ENCODE results near the gene KIF26B. TPM values are rescaled to one million over a fixed set of nuclear protein-coding genes. Genes with fewer than 3 reads are reported as not detected.

KIF26B gene
- total RNA-seq, 3 donors from 2014 or later (not counting 1 experiment from before 2014, with no cell fraction given), result 0.16 to 0.96 (median 0.18) TPM

DNA sequence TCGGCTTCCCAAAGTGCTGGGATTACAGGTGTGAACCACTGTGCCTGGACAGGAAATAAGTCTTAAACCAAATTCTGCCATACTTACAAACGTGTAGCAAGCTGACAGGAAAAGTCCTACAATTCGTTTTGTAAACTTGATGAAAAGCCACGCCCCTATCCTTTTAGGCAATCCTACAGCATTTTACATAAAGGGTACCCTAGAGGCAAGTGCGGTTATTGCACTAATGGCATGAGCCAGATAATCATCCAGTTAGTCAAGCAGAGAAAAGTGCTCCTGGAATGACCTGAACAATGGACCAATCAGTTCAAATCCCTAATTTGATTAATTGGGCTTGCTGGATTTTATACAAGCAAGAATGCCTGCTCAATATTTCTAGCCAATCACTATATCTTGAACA, 338.2 kb downstream of the KIF26B start:
- H3K4me1 ChIP-seq (ENCODE audit: control insufficient read depth, insufficient read depth, low read length), result no peaks in the 10 kb centered on the region
- 63% methylated on average over 5 of the region's 5 CpGs for WGBS (ENCODE audit: insufficient coverage)
- H3K4me3 ChIP-seq (ENCODE audit: low read length), result no peak overlapping the region
- DNase-seq (no peak), ATAC-seq (no peak)
- H3K36me3 ChIP-seq (ENCODE audit: control insufficient read depth, insufficient read depth, low read length), result no peaks in the 10 kb centered on the region
- H3K9me3 ChIP-seq (ENCODE audit: control insufficient read depth, insufficient read depth, low read length), result no peaks in the 10 kb centered on the region
- no peaks in the 10 kb centered on the region for H3K9me3 Mint-ChIP-seq
- no peak overlapping the region for H3K4me3 Mint-ChIP-seq
- no peaks in the 10 kb centered on the region for H3K4me1 Mint-ChIP-seq
- H3K27me3 Mint-ChIP-seq (ENCODE audit: low read depth in 2 of 2), result peaks cover 4 to 15% of the 10 kb centered on the region in 2 donors
- intact Hi-C loops (cut with micrococcal nuclease), result no loop called here
- no peaks in the 10 kb centered on the region for H3K36me3 Mint-ChIP-seq
- H3K27ac ChIP-seq (ENCODE audit: low read length), result no peak overlapping the region
- H3K27ac Mint-ChIP-seq, result no peak overlapping the region
- H3K27me3 ChIP-seq (ENCODE audit: control insufficient read depth, insufficient read depth, low read length), result no peaks in the 10 kb centered on the region
- TF ChIP-seq, protein P1, sequence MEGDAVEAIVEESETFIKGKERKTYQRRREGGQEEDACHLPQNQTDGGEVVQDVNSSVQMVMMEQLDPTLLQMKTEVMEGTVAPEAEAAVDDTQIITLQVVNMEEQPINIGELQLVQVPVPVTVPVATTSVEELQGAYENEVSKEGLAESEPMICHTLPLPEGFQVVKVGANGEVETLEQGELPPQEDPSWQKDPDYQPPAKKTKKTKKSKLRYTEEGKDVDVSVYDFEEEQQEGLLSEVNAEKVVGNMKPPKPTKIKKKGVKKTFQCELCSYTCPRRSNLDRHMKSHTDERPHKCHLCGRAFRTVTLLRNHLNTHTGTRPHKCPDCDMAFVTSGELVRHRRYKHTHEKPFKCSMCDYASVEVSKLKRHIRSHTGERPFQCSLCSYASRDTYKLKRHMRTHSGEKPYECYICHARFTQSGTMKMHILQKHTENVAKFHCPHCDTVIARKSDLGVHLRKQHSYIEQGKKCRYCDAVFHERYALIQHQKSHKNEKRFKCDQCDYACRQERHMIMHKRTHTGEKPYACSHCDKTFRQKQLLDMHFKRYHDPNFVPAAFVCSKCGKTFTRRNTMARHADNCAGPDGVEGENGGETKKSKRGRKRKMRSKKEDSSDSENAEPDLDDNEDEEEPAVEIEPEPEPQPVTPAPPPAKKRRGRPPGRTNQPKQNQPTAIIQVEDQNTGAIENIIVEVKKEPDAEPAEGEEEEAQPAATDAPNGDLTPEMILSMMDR (IDR thresholded peaks at IDR 0.05), result no peak

DNA sequence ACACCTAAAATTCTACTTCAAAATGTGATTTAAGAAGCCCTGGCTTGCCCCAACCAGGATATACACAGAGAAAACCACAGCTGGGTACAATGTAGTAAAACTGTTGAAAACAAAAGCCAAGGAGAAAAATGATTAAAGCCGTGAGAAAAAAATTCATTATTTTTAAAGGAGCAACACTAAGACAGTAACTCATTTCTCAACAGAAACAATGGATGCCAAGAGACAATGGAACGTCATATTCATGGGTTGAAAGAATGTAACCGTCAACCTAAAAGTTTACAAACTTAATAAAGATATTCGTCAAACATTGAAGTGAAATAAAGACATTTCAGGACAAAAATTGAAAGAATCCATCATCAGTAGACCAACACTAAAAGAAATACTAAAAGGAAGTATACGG, 340.9 kb downstream of the KIF26B start:
- Histone ChIP-seq H3K9me3 (ENCODE audit: control insufficient read depth, insufficient read depth, low read length) (no peaks in the 10 kb centered on the region), H3K4me3 (ENCODE audit: low read length) (no peak overlapping the region), H3K27me3 (ENCODE audit: control insufficient read depth, insufficient read depth, low read length) (no peaks in the 10 kb centered on the region), H3K36me3 (ENCODE audit: control insufficient read depth, insufficient read depth, low read length) (no peaks in the 10 kb centered on the region), H3K4me1 (ENCODE audit: control insufficient read depth, insufficient read depth, low read length) (no peaks in the 10 kb centered on the region), H3K27ac (ENCODE audit: low read length) (no peak overlapping the region)
- Mint-ChIP-seq H3K4me3 (no peak overlapping the region), H3K27me3 (ENCODE audit: low read depth in 2 of 2) (peaks cover 4 to 15% of the 10 kb centered on the region in 2 donors), H3K36me3 (no peaks in the 10 kb centered on the region), H3K4me1 (no peaks in the 10 kb centered on the region), H3K27ac (no peak overlapping the region), H3K9me3 (no peaks in the 10 kb centered on the region)
- ATAC-seq (no peak), DNase-seq (no peak)
- TF ChIP-seq, protein P1 (IDR thresholded peaks at IDR 0.05), result no peak
- intact Hi-C loops (cut with micrococcal nuclease), result no loop called here
- WGBS (ENCODE audit: insufficient coverage), result 88% methylated on average over 1 of the region's 5 CpGs

DNA sequence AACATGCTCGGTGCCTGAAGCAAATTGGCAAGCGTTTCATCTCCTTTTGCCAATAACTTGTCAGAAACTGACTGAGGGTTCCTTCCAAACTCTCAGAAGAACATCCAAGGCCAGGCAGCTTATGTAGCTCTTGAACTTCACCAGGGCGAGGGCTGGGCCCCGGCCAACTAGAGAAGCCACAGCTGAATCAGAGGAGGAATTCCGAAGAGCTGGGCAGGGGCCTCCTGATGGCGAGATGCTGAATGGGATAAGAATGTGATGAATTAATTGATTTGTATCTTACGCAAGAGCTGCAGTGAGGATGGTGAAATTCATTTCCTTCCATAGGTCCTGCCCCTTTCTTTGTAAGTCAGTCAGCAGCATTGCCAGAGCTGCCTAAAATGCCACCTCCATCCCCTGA, 345.8 kb downstream of the KIF26B start:
- H3K4me3 Mint-ChIP-seq, result no peak overlapping the region
- intact Hi-C loops (cut with micrococcal nuclease), result no loop called here
- 83% methylated on average over 7 of the region's 7 CpGs for WGBS (ENCODE audit: insufficient coverage)
- TF ChIP-seq, protein P1 (IDR thresholded peaks at IDR 0.05), result no peak
- peaks cover 4 to 7% of the 10 kb centered on the region in 2 donors for H3K27me3 Mint-ChIP-seq (ENCODE audit: low read depth in 2 of 2)
- H3K4me1 ChIP-seq (ENCODE audit: control insufficient read depth, insufficient read depth, low read length), result no peaks in the 10 kb centered on the region
- no peak overlapping the region for H3K27ac ChIP-seq (ENCODE audit: low read length)
- no peaks in the 10 kb centered on the region for H3K9me3 ChIP-seq (ENCODE audit: control insufficient read depth, insufficient read depth, low read length)
- no peak overlapping the region for H3K4me3 ChIP-seq (ENCODE audit: low read length)
- ATAC-seq (no peak), DNase-seq (no peak)
- H3K9me3 Mint-ChIP-seq, result no peaks in the 10 kb centered on the region
- no peaks in the 10 kb centered on the region for H3K27me3 ChIP-seq (ENCODE audit: control insufficient read depth, insufficient read depth, low read length)
- no peaks in the 10 kb centered on the region for H3K36me3 ChIP-seq (ENCODE audit: control insufficient read depth, insufficient read depth, low read length)
- no peaks in the 10 kb centered on the region for H3K4me1 Mint-ChIP-seq
- H3K36me3 Mint-ChIP-seq, result no peaks in the 10 kb centered on the region
- no peak overlapping the region for H3K27ac Mint-ChIP-seq

DNA sequence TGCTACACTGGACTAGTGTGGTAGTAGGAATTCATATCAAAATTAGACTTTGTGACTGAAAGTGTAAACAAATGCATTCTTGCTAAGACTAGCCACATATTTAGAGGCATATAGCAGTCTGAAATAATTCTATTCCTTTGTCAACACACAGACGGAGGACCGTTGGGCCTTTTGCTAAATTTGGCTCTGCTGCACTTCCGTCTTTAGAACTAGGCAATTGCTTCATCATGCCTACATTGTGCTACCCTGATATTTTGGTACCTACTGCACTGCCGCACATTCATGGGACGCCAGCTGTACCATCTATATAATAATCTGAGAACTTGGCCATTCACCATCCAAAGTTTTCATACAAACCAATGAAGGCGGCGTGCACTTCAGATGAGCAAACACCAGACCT, 346.8 kb downstream of the KIF26B start:
- no peaks in the 10 kb centered on the region for H3K27me3 Mint-ChIP-seq (ENCODE audit: low read depth in 2 of 2)
- TF ChIP-seq, protein P1 (IDR thresholded peaks at IDR 0.05), result no peak
- Histone ChIP-seq H3K36me3 (ENCODE audit: control insufficient read depth, insufficient read depth, low read length) (no peaks in the 10 kb centered on the region), H3K27ac (ENCODE audit: low read length) (no peak overlapping the region), H3K27me3 (ENCODE audit: control insufficient read depth, insufficient read depth, low read length) (no peaks in the 10 kb centered on the region), H3K4me3 (ENCODE audit: low read length) (no peak overlapping the region), H3K9me3 (ENCODE audit: control insufficient read depth, insufficient read depth, low read length) (no peaks in the 10 kb centered on the region), H3K4me1 (ENCODE audit: control insufficient read depth, insufficient read depth, low read length) (no peaks in the 10 kb centered on the region)
- H3K36me3 Mint-ChIP-seq, result no peaks in the 10 kb centered on the region
- intact Hi-C loops (cut with micrococcal nuclease), result no loop called here
- 89% methylated on average over 6 of the region's 7 CpGs for WGBS (ENCODE audit: insufficient coverage)
- H3K9me3 Mint-ChIP-seq, result no peaks in the 10 kb centered on the region
- DNase-seq (no peak), ATAC-seq (no peak)
- H3K4me3 Mint-ChIP-seq, result no peak overlapping the region
- no peak overlapping the region for H3K27ac Mint-ChIP-seq
- no peaks in the 10 kb centered on the region for H3K4me1 Mint-ChIP-seq
